Activated CD4-positive, alpha-beta T cell treated with anti-CD3 and anti-CD28 coated beads, Interleukin-2, Interleukin-6, amounts not matched to agents 100 ng/mL and 50 ng/mL, durations not matched to agents 16 hours and 8 hours (primary cell): ENCODE results near the gene CALCOCO2.
"Not testable (repeated sequence)": the region's sequence is repeated elsewhere in the genome, so short reads cannot be mapped to it uniquely, and the experiment has no call there.

Experiments
- DNase-seq: peaks from one replicate; pipeline ENCODE4 v3.0.0-alpha.2; 2020

Gene CALCOCO2, protein sequence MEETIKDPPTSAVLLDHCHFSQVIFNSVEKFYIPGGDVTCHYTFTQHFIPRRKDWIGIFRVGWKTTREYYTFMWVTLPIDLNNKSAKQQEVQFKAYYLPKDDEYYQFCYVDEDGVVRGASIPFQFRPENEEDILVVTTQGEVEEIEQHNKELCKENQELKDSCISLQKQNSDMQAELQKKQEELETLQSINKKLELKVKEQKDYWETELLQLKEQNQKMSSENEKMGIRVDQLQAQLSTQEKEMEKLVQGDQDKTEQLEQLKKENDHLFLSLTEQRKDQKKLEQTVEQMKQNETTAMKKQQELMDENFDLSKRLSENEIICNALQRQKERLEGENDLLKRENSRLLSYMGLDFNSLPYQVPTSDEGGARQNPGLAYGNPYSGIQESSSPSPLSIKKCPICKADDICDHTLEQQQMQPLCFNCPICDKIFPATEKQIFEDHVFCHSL

DNA sequence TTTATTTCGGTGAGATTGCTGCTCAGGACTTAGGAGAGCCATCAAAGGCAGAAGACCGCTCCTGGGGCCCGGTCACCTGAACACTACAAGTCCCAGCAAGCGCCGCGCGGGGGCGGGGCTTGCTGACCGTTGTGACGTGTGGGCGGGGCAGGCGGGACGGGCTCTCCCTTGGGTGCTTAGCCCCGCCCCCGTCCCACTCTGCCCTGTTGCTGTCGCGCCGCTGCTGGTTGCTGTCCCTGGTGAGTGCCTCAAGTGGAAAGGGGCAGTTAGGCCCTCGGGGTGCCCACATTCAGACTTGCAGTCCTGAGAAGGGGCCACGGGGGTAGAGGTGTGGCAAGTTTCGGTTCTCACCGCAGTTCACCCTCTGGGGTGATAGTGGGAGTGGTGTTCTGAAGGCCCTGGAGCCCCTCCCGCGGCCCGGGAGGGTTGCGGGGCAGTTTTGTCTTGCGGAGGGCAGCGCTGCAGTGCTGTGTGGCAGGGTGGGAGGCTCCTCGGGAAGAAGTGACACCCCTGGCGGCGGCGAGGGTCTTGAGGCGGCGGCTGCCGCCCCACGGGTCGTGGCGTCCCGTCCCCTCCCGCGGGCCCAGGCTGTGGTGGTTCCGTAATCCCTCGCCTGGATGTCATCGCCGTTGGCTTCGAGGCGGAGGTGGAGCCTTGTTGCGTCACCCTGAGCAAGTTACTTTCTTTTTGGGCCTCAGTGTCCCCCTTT lies at the start of gene CALCOCO2:
CALCOCO2 (plus strand) TSS at position 196 of the 709 bp plus-strand sequence. CDS start 10,673 bp downstream, outside the sequence.
- DNase-seq, result peak; percentile 95

DNA sequence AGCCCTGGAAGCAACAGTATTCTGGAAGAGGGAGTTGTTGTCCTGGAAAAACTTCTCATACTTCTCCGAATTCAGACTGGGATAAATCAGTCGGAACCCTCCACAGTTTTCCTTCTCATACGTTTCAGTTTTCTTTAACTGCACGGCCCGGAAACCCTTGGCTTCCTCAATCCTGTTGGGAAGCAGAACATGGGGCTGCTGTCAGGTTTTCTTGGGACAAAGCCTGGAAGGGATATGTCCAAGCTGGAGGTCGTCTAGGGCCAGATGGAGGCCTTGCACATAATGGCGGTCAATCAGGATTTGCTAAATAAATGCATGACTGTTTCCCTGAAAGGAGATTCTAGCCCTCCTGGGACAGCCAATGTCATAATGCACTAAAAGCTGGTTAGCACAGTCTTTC lies 43.0 kb upstream of the CALCOCO2 start:
- DNase-seq, result no peak

- DNase-seq, result no peak
These were observed 40.2 kb upstream of the CALCOCO2 start for GRCh38 chr17:48790607-48791127.

DNA sequence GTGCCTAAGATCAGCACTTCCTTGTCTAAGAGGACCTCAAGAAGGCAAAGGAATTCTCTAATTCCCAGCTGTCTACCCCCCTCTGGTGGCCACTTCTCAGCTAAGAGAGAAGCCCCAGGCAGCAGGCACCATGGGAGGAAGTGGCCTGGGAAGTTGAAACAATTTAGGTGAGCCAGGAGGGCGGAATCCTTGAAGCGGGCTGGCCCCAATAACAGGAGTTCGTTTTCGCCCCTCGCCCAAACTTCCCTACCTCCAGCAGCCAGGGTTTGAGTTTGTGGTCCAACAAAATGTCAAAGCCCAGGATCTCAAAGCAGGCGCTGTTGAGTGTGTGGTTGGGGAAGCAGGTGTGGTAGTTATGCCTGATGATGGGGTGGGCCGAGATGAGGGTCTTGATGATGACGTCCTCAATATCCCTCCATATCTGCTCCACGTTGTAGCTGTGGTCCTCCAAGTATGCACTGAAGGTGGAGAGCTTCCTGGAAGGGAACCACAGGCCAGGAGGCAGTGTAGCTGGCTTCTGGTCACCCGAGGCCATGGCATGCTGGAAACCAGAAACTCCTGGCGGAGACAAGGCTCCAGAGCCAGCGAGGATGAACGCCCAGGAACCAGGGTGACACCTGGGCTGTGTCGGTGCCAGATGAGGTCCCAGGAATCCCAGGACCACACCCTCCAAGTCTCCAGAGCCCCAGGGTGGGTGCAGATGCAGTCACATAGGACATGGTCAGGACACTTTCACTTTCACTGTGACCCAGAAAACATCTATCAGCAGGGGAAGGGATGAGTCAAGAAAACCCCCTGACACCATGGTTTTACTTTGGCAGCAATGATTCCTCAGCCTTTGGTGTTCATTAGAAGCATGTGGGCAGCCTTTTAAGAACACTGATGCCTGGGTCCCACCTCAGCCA lies 39.5 kb upstream of the CALCOCO2 start:
- peak; percentile 63 for DNase-seq

- DNase-seq, result no peak
These were observed 38.6 kb upstream of the CALCOCO2 start for GRCh38 chr17:48792033-48792798.

- DNase-seq, result no peak
These were observed 35.2 kb upstream of the CALCOCO2 start for GRCh38 chr17:48795444-48796162.

- not testable (repeated sequence) for DNase-seq
These were observed 34.7 kb upstream of the CALCOCO2 start for GRCh38 chr17:48796163-48796522.

- DNase-seq, result no peak
These were observed 31.6 kb upstream of the CALCOCO2 start for GRCh38 chr17:48799069-48799723.

DNA sequence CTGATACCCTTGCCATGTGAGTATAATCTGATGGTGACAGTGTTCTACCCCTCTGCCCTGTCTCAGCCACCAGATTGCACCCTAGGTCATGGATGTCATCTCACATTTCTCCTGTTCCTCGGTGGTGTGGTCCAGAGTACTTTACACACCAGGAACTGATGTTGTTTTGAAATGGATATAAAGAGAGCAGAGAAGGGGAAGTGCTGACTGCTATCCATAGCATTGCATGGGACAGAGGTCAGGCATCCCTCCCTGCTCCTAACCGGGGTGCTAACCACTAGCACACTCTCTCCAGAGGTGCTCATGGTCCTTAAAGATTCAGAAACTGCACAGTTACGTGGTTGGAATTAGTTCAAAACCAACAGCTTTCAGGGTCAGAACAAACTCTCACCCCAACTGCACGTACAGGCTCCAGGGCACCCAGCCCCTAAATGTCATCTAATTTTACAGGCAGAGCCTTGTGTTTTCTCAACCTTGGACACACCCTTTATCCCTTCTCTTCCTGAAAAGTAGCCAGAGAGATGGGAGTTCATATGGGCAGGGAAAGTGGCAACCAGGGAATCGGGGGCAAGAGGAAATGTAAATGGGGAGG lies 30.1 kb upstream of the CALCOCO2 start:
- no peak for DNase-seq

GRCh38 chr17:48804936-48805411 lies 25.9 kb upstream of the CALCOCO2 start:
- DNase-seq, result peak; percentile 81

GRCh38 chr17:48809182-48809581 lies 21.7 kb upstream of the CALCOCO2 start:
- no peak for DNase-seq

- DNase-seq, result no peak
These were observed 18.8 kb upstream of the CALCOCO2 start for GRCh38 chr17:48812001-48812400.

GRCh38 chr17:48814504-48814903 lies 16.3 kb upstream of the CALCOCO2 start:
- peak; percentile 73 for DNase-seq

GRCh38 chr17:48815311-48815710 lies 15.5 kb upstream of the CALCOCO2 start:
- DNase-seq, result peak; percentile 43

GRCh38 chr17:48816438-48816773 lies 14.4 kb upstream of the CALCOCO2 start:
- no peak for DNase-seq

DNA sequence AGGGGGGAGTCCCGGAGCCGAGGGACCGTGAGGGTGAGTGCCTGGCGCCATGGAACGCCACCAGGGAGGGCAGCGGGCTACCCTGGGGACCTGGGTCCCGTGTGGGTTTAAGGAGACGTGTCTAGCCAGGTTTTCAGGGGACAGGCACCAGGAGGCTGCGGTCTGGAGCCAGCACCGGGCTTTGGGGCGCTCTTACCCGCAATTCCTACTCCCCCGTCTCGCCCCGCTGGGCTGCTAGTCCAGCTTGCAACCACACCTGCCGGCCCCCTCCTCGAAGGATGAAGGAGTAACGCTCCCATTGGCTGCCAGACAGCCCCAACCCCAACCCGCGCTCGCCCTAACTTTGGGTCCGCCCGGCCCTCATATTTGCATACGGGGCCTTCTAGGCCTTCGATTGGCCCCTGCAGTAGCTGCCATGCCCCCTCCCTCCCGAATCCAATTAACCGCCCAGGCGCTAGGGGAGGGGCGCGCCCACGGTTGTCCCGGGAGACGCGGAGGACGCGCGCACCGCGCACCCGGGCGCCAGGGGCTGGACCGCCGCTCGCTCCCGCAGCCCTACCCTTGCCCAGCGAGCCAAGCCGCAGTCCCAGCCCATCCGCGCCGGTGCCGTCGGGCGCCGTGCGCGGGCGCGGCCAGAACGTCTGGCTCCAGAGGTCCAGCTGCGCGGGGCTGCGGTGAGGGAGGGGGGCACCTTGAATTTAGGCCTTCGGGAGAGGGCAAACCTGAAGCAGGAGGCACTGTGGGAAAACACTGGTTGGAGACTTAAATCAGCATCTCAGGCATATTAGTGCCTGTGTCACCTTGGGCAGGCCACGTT lies 13.9 kb upstream of the CALCOCO2 start, which contains the start of gene TTLL6:
TTLL6 (minus strand) TSS at position 456 of the 817 bp plus-strand sequence; CDS start at position 299, 157 bp downstream.
- DNase-seq, result peak; percentile 70

GRCh38 chr17:48818361-48818841 lies 12.4 kb upstream of the CALCOCO2 start:
- no peak for DNase-seq

DNA sequence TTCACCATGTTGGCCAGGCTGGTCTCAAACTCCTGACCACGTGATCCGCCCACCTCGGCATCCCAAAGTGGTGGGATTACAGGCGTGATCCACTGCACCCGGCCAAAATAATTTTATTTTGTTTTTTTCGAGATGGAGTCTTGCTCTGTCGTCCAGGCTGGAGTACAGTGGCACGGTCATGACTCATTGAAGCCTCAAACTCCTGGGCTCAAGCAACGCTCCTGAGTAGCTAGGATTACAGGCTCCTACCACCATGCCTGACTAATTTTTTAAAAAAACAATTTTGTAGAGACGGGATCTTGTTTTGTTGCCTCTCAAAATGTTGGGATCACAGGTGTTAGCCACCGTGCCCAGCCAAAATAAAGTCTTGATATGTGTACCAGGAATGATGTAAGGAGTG lies 11.4 kb upstream of the CALCOCO2 start:
- DNase-seq, result no peak

- DNase-seq, result not testable (repeated sequence)
These were observed 9.9 kb upstream of the CALCOCO2 start for GRCh38 chr17:48820936-48821335.
